GM21619 (cell line): ENCODE measurements around the gene METAP1D.
"Not testable (repeated sequence)": the region's sequence is repeated elsewhere in the genome, so short reads cannot be mapped to it uniquely, and the experiment has no call there.

Experiments used
- ATAC-seq: cut with Tn5 transposase; IDR thresholded peaks from one replicate; pipeline ENCODE4 v1.9.1; 2021; ENCODE audit not compliant: unreplicated experiment

The METAP1D gene

DNA sequence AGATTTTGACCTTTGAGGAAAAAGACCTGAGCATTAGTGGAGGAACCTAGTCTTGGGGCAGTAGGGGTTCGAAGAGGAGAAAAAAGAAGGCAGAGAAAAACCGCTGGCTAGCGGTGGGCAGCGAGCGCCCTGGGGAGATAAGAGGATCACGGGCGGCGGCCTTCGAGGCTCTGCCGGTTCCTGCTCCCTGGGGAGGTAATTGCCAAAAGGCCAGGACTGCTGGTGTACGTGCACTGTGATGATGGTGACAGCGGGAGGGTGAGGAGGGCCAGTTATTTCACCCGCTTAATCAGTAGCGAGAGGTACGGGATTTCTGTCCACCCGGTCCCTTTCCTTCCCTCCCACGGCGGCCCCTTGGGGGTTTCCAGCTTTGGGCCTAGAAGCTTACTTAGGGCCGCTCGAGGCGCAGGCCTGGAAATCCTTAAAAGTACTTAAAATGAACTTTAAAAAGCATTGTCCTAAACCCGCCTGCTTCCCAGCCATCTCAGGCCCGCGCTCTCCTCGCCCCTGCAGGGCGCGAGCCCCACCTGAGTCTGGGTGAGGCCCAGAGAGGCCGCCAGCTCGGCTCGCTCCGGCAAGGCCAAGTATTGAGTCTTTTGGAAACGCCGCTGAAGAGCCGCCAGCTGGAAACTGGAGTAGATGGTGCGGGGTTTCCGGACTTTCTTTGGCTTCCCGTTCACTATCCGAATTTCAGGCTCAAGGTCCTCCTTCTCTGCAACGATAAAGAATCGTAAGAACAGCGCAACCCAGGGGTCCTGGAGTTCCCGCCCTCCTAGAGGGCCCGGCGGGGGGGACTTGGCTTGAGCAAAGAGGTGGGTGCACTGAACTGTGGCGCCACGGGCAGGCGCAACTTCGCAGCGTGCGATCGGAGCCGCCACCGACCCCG lies 101.4 kb downstream of the METAP1D start:
- ATAC-seq = no peak

DNA sequence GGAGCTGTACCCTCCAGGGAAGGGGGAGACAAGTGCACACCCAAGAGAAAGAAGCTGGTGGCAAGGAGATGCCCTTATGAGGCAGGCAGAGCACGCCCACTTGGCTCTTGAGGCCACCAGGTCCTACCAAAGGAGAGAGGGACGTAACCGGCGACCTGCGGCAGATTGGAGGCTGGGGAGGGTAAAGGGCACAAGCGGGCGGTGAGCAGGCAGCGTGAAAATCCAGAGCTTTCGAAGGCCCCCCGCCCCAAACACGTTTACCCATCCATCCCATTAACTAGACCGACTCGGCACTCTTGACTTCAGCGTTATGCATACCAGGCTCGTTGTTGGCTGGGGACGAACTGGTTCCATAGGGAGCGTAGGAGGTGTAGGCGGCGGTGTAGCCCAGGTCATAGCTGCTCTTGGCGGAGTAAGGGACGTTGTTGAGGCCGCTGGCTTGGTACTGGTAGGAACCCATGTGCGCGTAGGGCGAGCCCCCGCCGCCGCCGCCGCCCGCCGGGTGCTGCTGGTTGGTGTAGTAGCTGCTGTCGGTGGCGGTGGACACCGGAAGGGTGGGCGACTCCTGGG lies 102.2 kb downstream of the METAP1D start:
- ATAC-seq = no peak

DNA sequence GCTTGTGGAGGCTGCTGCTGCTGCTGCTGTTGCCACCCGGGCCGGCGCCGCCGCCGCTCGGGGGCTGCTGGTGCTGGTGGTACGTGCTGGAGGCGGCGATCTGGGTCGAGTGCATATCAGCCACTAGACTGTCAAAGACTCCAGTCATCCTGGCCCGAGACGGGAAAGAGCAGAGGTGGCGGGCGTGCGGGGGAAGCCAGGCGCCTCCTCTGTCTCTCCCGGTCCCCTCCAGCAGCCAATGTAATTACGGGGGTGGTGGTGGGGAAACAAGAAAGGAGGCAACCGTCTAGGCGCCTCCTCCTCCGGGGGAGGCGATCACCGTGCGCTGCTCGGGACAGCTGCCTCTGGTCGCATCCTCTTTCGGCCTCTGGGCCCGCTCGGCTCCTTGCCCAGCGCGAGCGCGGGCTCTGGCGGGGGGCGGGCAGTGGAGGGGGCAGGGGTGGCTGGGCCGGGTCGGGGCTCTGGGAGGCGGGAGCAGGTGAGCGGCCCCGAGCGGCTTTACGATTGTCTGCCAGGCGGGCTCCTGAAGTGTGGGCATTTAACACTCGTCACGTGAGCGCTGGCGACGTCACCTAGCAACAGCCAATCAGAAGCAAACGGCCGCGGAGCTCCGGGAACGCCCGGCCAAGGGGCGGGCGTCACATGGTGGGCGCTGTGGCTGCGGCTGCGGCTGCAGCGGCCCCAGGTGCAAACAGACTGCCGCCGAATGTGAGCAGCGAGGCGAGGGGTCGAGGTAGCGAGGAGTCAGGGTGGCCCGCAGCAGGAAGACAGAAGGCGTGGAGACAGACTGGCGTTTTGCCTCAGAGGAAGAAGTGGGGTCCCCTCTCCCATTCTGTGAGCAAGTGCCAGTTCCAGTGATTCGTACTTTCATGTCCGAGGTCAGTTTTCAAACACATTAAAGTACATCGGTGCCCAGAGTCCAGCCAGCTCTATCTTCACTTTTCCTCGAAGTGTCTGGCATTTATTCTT lies 102.9 kb downstream of the METAP1D start, which contains the start of gene DLX2:
Gene DLX2 (minus strand): TSS at position 510 of the 969 bp plus-strand sequence. CDS start 362 bp downstream, at position 148.
- ATAC-seq = peak; percentile 67

DNA sequence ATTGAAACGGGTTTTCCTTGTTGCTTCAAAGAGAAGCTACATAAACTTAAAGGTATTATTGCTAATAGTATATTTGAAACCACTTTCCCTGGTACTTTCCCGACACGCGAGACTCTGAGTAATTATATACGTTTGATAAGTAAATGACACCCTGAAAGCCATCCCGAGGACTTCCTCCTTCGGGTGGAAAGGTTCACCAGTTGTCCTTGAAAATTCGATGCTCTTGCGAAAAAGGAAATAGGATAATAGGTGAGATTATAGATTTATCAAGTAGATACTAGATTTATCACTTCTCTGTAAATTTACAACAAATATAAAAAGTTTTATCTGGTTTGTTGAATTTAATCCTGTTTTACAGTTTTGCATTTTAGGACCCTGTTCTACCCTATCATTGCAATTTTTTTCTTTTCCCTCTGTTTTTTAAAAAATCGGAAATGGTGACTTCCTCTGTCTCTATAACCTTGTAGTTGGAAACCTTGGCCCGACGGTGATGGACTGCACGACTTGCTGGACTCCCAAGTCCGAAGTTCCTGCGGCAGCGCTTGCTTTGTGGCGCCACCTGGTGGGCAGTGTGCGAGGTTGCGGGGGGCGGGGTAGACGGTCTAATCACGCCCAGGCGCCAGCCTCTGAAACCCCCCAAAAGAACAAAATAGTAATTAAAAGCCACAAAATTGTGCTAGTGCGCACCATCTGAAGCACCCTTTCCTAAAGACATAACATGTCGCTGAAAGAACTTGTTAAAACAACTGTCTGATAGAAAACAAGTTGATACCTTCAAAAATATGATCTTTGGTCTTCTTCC lies 103.9 kb downstream of the METAP1D start:
- no peak for ATAC-seq

DNA sequence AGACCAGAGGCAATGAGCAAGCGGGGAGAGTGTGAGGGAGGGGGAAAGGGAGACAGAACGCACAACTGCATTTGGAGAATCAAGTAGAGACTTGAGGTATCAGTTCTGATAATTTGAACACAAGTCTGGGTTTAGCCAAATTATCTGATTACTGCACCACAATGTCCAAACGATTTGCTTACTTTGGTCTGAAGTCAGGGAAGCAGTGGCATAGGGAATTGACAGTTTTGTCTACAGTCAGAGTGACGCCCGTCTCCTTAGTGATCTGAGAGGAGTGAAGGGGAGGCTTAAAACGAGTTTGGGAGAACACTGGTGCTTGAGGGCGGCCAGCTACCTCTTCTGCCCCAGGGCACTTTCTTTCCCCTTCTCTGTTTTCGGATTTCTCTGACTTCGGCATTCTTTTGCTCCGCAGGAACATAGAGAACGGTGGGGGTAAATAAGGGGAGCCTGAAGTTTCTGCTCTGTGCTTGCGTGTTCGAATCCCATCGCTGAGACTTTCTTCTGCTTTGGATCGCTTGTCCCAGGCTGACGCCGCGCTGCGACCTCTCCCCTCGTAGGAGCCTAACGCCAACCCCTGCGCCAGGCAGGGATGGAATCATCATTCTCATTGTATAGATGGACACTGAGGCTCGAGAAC lies 105.8 kb downstream of the METAP1D start:
- ATAC-seq = no peak

DNA sequence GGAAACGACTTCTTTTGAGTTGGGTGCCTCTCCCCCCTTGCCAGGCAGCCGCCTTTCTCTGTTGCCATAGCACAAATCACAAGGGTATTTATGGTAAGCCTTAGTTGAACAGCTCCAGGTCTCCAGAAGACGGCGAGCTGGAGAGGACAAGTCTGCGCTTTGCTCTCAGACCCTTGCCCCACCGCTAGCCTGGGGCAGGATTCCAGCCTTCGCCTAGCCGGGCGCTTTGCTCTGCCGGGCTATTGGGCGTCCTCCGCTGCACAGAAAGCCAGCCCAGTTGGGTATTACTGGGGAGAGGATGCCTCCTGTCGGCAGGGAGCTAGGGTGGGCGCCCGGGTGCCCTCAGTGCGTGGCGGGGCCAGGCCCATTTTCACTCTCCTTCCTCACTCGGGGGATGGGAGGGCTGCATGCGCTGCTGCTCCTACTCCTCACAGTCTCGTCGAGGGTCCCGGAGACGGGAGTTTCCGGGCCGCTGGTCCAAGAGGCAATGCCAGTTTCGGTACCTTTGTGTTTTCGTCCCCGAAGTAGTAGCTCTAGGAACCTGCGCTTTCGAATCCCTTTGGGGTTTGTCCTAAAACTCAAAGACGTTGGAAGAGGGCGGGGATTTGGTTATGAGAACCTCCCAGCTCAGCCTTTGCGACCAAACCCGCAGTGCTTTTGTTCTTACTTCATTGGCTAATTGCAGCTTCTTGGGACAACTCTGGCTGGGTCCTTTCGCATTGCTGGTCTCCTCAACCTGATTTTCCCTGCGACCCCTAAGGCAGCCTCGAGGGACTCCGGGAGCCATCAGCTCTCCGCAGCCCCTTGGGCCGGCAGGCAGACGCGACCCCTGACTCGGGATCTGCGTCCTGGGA lies 106.6 kb downstream of the METAP1D start:
- ATAC-seq = no peak

DNA sequence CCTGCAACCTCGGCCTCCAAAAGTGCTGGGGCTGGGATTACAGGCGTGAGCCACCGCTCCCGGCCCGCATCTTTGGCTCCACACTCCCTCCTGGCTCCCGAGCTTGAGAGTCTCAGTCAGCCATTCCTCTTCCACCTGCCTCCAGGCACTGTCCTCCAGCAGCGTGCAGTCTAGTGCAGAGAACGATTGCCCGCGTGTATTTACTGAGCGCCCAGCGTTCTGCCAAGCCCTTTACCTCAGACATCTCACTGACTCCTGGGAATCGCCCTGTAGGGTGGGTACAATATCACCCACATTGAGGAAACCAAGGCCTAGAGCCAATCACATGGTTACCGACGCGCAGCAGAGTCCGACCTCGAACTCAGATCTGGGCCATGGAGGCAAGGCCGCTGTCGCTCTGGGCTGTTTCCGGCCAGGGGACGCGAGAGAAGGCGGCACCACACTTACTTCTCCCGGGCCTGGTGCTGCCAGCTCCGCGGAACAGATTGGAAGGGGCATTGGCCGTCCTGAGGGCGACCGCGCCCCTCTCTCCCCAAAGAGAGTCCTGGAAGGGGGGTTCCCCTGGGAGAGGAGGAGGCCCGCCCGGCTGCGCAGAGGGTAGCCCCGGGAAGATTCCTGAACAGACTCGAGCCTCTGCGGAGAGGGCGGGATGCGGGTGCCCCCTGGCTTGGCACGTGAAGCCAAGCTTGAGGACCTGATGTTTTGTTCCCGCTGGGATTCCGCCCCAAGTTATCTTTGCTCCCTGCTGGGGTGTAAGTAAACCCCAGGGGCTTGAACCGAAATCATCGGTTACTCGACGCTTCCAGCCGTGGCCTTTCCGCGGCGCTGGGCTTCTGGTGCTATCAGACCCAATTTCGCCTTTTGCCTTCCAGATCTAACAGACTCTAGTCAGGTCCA lies 108.2 kb downstream of the METAP1D start:
- ATAC-seq = no peak

DNA sequence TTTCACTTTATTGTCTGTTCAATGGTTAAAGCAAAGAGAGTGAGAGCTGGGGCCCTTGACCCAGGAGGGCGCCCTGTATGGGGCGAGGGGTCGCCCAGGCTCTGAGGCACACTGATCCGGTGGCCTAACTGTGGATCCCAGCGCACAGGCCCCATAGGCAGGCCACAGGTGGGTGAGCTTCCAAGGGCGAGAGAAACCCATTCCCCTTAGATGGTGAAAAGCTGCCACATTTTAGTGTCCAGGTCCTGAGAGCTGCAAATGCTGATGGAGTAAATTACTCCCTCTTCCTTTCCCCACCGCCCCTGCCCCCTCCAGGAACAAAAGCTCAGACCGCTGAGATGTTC lies 108.8 kb downstream of the METAP1D start:
- ATAC-seq = no peak

DNA sequence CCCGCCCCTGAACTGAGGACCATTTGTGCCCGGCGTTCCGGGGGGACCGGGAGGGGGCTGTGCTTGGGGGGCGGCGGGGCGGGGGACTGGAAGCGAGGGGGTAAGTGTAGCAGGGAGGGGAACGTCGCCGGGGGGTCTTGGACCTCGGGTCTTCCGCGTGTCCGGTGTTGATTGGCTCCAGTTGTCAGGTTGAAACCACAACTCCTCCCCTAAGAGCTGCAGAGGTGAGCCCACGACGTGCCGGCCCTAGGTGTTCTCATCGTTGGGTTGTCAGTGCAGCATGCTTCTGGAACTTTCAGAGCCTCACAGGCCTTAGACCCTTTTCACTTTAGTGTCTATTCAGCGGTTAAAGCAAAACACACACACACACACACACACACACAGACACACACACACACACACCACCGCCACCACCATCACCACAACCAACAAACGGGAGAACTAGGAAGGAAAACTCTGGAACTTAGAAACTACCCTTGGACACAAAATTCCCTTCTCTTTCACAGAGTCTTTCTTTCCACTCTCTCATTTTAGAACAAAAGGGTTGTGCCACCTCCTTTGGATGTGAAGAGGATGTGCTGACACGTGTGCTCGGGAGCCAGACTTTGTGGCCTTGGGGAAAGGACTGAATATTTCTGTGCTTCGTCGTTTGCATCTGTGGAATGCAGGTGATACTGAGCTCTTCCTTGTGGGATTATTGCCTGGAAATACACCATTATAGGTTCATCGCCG lies 109.7 kb downstream of the METAP1D start:
- no peak for ATAC-seq

DNA sequence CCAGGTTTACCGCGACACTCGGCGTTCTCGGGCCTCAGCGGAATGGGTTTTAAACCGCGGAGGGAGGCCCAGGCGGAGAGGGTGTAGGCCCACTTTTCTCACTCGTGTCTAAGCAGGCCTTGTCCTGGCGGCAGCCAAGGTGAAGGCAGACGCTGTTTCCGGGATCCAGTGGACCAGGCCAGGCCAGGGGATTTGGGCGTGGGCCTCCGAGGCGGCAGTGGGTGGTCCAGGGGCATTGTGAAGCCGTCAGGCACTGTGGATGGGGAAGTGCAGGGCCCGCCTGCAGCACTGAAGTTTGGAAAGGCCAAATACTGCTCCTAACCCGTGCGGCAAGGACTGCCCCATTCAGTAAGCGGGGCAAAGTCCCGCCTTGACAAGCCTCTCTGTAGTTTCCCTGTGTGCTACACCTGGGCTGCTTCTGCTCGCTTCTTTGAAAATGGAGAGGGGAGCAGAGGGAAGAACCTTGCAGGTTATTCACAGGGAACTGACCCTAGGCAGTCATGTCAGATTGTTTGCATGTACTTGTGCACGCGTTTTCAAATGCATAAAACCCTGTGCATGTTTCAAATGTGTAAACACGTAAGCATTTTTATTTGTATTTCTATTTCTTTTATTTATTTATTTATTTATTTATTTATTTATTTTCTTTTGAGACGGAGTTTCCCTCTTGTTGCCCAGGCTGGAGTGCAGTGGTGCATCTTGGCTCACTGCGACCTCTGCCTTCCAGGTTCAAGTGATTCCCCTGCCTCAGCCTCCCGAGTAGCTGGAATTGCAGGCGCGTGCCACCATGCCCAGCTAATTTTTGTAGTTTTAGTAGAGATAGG lies 110.4 kb downstream of the METAP1D start:
- no peak for ATAC-seq

DNA sequence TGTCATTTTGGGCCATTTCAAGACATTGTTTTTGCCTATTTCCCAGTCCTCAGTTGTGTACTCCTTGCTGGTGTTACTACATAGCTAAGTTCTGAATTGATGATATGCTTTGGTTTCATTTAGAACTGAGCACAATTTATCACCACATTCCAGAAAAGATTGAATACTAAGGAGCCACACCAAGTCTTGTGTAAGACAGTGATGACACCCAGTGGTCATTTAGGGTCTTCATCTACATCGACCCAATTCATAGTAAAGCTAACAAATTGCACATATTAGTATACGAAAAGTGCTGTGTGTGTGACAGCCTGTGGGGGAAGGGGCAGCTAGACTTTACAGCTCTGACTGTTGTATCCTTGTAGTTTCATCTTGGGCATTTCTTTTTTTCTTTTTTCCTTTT lies 113.9 kb downstream of the METAP1D start:
- ATAC-seq = no peak

DNA sequence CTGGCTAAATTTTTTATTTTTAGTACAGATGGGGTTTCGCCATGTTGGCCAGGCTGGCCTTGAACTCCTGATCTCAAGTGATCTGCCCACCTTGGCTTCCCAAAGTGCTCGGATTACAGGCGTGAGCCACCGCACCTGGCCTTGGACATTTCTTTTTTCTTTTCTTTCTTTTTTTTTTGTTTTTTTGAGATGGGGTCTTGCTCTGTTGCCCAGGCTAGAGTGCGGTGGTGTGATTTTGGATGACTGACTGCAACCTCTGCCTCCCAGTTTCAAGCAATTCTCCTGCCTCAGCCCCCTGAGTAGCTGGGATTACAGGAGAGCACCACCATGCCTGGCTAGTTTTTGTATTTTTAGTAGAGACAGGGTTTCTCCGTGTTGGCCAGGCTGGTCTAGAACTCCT lies 114.4 kb downstream of the METAP1D start:
- ATAC-seq = not testable (repeated sequence)

DNA sequence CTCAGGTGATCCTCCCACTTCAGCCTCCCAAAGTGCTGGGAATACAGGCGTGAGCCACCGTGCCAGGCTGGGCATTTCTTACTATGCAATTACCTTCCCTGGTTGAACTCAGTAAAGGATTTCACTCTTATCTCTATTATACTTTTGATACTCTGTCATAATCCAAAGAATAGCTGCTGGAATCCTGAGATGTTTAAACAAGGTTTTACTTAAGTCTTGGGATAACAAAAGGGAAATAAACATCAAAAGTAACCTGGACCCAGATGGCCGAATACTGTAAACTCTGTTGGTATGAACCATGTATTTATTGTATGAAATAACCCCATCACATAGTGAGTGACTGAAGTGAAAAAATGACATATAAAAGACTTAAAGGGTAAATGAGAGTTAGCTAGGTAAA lies 114.8 kb downstream of the METAP1D start:
- no peak for ATAC-seq

DNA sequence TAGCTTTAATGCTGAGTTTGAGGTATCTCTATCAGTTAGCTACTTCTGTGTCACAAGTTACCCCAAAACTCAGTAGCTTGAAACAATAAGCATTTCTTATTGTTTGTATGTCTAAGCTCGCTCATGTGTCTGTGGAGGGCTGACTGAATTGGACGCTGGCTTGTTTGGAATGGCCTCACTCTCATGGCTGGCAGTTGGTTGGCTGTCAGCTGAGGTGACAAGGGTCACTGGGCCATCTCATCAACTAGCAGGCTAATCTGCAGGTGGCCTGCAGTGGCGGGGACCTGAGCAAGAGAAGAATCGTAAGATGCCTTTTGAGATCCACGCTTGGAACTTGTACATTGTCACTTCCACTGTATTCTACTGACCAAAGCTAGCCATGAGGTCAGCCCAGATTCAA lies 116.4 kb downstream of the METAP1D start:
- no peak for ATAC-seq

DNA sequence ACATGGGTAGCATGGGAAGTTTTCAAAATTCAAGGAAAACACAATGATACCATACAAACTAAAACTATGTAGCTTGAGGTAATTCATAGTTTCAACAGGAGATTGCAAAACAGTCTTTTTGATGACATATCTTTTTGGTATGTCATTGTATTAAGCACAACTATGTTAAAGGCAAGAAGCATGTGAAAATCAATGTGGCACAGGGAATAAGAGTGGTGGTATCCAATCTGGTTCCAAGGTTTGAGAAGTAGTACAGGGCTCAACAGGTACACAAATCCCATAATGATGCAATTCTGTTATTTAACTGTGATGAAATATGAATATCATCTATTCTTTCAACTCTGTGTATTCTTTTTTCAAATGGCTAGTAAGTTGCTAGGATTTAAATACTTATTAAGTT lies 119.3 kb downstream of the METAP1D start:
- no peak for ATAC-seq

DNA sequence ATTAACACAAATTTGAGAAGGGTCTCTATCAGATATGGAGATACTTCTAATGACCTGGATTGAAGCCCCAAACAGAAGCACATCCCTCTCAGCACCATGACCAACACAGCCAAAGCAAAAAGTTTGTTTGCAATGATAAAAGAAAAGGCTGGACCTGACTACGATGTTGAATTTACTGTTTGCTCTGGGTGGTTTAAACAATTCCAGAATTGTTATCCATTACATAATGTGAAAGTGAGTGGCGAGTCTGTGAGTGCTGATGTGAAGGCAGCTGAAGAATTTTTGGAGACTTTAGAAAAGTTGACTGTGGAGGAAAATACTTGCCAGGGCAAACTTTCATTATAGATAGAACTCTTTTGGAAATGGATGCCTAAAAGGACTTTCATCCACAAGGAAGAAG lies 120.4 kb downstream of the METAP1D start:
- ATAC-seq = no peak

DNA sequence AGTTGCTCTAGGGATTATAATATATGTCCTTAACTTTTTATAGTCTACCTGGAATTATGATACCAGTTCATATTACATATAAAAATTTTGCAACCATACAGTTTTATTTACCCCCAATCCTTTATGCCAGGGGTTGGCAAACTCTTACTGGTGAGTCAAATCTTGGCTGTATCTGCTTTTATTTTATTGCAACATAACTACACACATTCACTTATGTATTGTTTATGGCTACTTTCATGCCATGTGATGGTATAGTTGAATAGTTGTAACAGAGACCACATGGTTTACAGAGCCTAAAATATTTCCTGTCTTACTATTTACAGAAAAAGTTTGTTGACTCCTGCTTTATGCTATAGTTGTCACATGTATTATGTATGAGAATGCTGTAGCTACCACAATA lies 128.7 kb downstream of the METAP1D start:
- ATAC-seq = no peak
